ENCODE data around the gene SSX2IP. TPM values are rescaled to one million over a fixed set of nuclear protein-coding genes. Genes with fewer than 3 reads are reported as not detected.
"Not testable (repeated sequence)": the region's sequence is repeated elsewhere in the genome, so short reads cannot be mapped to it uniquely, and the experiment has no call there.

The SSX2IP gene
- total RNA-seq, 1 donor from 2014 or later = 10.6 TPM

GRCh38 chr1:84613887-84614286 lies 76.4 kb downstream of the SSX2IP start:
- DNase-seq = no peak

- no peak for DNase-seq
These were observed 77.2 kb downstream of the SSX2IP start for GRCh38 chr1:84613026-84613425.

GRCh38 chr1:84611796-84612195 lies 78.5 kb downstream of the SSX2IP start:
- no peak for DNase-seq

- DNase-seq = no peak
These were observed 79.2 kb downstream of the SSX2IP start for GRCh38 chr1:84611091-84611490.

- no peak for DNase-seq
These were observed 83.3 kb downstream of the SSX2IP start for GRCh38 chr1:84606977-84607376.

GRCh38 chr1:84605157-84605556 lies 85.1 kb downstream of the SSX2IP start:
- no peak for DNase-seq

GRCh38 chr1:84603941-84604830 lies 86.1 kb downstream of the SSX2IP start:
- no peak for DNase-seq

- DNase-seq = no peak
These were observed 87.0 kb downstream of the SSX2IP start for GRCh38 chr1:84603223-84603622.

GRCh38 chr1:84600796-84601195 lies 89.5 kb downstream of the SSX2IP start:
- DNase-seq = no peak

- no peak for DNase-seq
These were observed 91.2 kb downstream of the SSX2IP start for GRCh38 chr1:84598846-84599741.

- DNase-seq = no peak
These were observed 91.8 kb downstream of the SSX2IP start for GRCh38 chr1:84598418-84598817.

- DNase-seq = no peak
These were observed 93.2 kb downstream of the SSX2IP start for GRCh38 chr1:84597011-84597410.

- not testable (repeated sequence) for DNase-seq
These were observed 95.3 kb downstream of the SSX2IP start for GRCh38 chr1:84594959-84595358.

Other genes starting within 250 kb of the SSX2IP start
- gene RPF1, start 211.2 kb downstream of the SSX2IP start, total RNA-seq = 30.2 TPM
- gene SPATA1, start 184.1 kb downstream of the SSX2IP start, total RNA-seq = 0.79 TPM
- 23.3 TPM for gene GNG5, start 183.9 kb downstream of the SSX2IP start, total RNA-seq
- 8.0 TPM for gene CTBS, start 116.0 kb downstream of the SSX2IP start, total RNA-seq
- 4.4 TPM for gene LPAR3, start 202.7 kb upstream of the SSX2IP start, total RNA-seq